SHP77 (cell line): ENCODE measurements around the gene SEL1L.
"Not testable (repeated sequence)": the region's sequence is repeated elsewhere in the genome, so short reads cannot be mapped to it uniquely, and the experiment has no call there.

Experiments
- DNase-seq, 2 experiments: peaks; one replicate each; lab custom pipeline; 2025; lab: John Stamatoyannopoulos, UW

SEL1L gene

GRCh38 chr14:81525129-81525528, 8.5 kb downstream of the SEL1L start:
- DNase-seq, result no peak

GRCh38 chr14:81523616-81524015, 10.0 kb downstream of the SEL1L start:
- DNase-seq, result no peak

DNA sequence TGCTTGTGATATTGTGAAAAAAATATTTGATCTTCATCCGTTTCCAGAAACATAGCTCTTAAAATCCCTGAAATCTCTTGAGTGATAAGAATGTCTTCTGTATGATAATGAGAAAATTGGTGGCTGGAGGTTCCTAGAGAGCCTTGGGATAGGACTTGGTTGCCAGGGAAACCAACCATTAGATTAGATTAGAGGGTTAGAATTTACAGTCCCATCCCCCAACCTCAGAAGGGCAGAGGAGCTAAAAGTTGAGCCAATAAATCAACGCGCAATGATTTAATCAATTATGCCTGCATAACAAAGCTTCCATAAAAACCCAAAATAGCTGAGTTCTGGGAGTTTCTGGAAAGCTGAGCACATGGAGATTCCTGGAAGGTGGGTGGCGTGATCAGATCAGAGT, 10.6 kb downstream of the SEL1L start:
- DNase-seq, result no peak

- no peak for DNase-seq
These were observed 12.3 kb downstream of the SEL1L start for GRCh38 chr14:81521356-81521755.

DNA sequence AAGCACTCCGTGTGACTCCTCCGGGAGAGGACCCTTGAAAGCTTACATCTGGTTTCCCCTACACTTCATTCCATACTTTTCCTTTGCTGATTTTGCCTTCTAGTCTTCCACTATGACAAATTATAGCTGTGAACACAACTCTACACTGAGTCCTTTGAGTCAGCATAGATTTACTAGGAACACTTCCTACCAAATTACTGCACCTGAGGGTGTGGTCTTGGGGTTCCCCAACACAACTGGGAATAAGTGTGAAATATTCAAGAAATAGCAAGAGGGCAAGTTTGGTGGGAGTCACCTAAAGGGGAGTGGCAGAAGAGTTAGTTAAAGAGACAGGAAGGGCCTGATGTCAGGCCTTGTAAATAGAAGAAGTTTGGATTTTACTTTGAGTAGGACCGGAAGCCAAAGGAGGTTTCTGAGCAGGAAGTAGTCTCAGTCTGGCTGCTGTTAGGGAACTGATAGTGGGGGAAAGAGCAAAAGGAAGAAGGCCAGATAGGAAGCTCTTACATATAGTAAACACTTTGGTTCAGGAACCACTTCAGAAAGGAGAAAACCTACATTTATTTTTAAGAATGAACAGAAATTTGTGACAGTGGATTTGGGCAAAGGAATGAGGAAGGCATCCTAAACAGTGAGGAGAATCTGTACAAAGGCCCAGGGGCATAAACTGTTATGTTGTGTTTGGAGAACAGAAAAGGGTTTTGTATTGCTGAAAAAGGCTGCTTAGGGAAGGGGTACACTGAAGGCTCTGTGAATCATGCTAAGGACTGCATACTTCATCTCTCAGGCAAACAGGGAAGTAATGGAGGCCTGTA, 14.2 kb downstream of the SEL1L start:
- no peak for DNase-seq

- DNase-seq, result no peak
These were observed 15.8 kb downstream of the SEL1L start for GRCh38 chr14:81517798-81518398.

- no peak for DNase-seq
These were observed 16.5 kb downstream of the SEL1L start for GRCh38 chr14:81516986-81517797.

DNA sequence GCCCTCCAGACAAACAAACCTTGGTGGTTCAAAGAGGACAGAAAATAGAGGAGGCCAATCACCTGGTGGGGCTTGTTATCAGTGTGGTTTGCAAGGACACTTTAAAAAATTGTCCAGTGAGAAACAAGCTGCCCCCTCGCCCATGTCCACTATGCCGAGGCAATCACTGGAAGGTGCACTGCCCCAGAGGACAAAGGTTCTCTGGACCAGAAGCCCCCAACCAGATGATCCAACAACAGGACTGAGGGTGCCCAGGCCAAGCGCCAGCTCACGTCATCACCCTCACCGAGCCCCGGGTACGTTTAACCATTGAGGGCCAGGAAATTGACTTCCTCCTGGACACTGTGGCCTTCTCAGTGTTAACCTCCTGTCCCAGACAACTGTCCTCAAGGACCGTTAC, 17.7 kb downstream of the SEL1L start:
- not testable (repeated sequence) for DNase-seq

GRCh38 chr14:81512826-81513225, 20.8 kb downstream of the SEL1L start:
- not testable (repeated sequence) for DNase-seq

DNA sequence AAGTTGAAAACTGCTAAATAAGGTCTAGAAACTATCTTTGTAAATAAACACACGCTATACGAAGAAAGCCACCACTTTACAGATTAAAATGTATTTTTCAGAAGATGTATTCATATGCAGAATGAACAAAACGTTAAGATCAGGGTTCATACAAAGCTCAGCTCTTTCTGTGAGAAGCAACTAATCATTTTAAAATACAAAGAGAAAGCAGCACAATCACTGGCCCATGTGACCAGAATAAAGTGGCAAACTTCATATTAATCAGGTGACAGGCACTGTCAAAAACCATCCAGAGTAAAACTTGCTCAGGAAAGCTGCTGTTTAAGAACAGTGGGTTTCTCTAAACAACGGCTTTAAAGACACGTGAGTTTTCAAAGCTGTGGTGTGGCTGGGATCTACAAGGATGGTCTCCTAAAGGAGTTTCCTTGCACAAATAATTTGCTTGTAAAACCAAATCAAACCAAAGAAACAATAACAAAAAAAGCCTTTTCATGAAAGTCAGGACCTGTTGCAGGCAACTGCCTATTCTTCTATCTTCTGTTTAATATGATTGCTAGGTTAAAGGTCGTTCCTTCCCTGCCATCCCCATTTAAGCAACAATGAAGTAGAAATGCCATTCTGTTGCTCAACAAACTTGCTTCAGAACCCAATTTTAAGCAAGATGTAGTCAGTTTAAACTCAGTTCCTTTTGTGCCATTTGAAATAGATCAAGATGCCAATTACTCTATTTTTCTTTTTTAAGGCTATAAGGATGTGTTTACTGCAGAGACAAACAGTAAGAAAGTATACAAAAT, 22.3 kb downstream of the SEL1L start:
- no peak for DNase-seq

GRCh38 chr14:81509838-81510452, 23.7 kb downstream of the SEL1L start:
- no peak for DNase-seq

DNA sequence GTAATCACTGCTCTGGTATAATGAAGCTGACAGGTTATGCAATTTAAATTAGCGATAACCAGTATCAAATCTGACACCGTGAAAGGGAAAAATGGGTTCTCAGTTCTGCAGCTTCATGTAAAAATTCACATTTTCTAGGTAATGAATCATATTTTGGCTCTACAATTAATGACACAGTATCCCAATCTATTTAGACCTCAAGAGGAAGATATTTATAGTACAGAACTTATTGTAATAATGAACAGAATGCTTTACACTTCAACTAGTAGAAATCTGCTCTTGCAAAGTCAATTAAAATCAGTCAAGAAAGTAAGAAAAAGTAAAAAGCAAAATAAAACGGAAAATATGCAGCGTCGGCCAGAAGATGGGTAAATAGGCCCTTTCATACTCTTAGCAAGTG, 24.3 kb downstream of the SEL1L start:
- no peak for DNase-seq

GRCh38 chr14:81506487-81506886, 27.2 kb downstream of the SEL1L start:
- DNase-seq, result no peak

- DNase-seq, result no peak
These were observed 28.8 kb downstream of the SEL1L start for GRCh38 chr14:81504864-81505263.

- no peak for DNase-seq
These were observed 47.9 kb downstream of the SEL1L start for GRCh38 chr14:81485781-81486180.

GRCh38 chr14:81485372-81485771, 48.3 kb downstream of the SEL1L start:
- DNase-seq, result no peak

- no peak for DNase-seq
These were observed 49.5 kb downstream of the SEL1L start for GRCh38 chr14:81484120-81484519.

GRCh38 chr14:81480741-81481140, 52.9 kb downstream of the SEL1L start:
- no peak for DNase-seq

- DNase-seq, result no peak
These were observed 55.2 kb downstream of the SEL1L start for GRCh38 chr14:81478446-81478845.

DNA sequence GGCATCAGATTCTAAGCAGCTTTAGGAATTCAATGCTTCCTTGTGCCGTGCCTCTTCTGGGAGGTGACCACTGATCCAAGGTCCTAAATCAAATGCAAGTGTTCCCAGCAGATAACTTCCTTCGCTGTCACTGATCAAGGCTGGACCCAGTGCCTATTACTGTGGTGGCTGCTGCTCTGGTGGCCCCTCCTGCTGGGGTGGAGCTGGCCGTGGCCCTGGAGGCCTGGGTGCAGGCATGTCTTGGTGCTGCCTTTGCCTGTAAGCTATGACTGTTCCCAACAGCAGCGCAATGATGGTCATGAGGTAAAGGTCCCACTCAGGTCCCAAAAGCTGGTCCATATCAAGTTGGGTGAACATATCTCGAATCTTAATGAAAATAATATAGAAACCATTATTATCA, 56.8 kb downstream of the SEL1L start:
- no peak for DNase-seq

DNA sequence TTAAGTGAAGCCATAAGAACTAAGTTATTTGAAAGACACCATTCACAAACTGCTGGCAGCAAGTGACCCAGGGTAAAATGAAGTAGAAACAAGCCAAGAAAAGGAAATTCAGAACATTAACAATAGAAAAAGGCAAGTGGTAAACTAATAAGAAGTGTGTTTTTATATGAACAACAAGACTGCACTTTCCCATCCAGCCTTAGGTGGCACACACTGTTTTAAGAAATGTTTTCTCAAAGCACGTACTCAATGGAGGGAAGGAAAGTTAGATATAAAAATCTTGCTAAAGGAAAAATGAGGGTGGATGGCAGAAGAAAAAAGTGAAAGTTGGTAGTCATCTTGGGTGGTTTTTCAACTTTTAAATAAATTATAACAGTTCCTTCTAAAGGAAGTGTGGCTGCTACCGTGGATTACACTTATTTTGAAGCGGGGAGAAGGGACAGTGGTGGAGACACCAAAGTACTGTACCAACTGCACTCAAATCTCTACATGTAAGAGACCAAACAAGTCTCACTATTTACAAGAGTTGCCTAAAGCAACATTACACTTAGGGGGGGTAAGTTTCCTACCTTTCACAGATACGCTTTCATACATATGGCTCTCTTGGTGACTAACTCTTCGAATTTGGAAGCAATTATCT, 58.8 kb downstream of the SEL1L start:
- DNase-seq, result no peak
